Ovary (tissue), 3 donors: ENCODE data around the gene CHD9NB.

Experiments
- EP300 ChIP-seq: sonication (generic); formaldehyde crosslinking; IDR thresholded peaks from one replicate; pipeline ENCODE4 v1.6.1; 2017; ENCODE audit warnings: antibody characterized with exemption
- TF ChIP-seq, protein P1 (sequence below), 3 donors: fragments of 450-650 bp in 2 of 3; fragments of 200-600 bp in 1 of 3; IDR thresholded peaks; one replicate each; pipeline versions ENCODE4 v1.5.1 to v1.8.0; 2016 to 2022; ENCODE audit warnings: antibody characterized with exemption in 3 of 3, mild to moderate bottlenecking in 1 of 3
- donor health status: DM: no; HTN: no; CAD: no.

DNA sequence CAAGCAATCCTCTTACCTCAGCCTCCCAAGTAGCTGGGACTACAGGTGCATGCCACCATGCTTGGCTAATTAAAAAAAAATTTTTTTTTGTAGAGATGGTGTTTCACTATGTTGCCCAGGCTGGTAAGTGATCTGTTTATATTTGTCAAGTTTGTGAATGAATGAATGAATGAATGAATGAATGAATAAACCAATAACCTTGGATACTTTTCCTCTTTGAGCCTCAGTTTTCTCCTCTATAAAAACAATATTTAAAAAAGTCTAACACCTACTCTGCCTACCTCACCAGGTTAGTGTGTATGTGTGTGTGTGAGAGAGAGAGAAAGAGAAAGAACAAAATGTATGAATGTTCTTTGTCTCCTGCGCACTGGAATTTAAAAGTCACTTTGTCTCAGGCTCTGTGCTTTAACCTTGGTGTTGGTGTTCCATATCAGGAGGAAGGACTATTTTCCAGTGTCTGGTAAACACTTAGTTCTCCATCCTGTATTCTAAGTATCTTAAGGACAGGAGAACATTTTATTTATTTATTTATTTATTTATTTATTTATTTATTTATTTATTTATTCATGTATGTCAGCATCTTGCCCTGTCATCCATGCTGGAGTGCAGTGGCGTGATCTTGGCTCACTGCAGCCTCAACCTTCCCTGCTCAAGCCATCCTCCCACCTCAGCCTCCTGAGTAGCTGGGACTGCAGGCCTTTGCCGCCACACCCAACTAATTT lies 29.1 kb upstream of the CHD9NB start:
- TF ChIP-seq, protein P1, sequence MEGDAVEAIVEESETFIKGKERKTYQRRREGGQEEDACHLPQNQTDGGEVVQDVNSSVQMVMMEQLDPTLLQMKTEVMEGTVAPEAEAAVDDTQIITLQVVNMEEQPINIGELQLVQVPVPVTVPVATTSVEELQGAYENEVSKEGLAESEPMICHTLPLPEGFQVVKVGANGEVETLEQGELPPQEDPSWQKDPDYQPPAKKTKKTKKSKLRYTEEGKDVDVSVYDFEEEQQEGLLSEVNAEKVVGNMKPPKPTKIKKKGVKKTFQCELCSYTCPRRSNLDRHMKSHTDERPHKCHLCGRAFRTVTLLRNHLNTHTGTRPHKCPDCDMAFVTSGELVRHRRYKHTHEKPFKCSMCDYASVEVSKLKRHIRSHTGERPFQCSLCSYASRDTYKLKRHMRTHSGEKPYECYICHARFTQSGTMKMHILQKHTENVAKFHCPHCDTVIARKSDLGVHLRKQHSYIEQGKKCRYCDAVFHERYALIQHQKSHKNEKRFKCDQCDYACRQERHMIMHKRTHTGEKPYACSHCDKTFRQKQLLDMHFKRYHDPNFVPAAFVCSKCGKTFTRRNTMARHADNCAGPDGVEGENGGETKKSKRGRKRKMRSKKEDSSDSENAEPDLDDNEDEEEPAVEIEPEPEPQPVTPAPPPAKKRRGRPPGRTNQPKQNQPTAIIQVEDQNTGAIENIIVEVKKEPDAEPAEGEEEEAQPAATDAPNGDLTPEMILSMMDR (IDR thresholded peaks at IDR 0.05) = no peak
- no peak for TF ChIP-seq EP300
